T-helper 2 cell treated with Interferon-gamma antibody and Interleukin-4, amounts not matched to agents 100 ng/mL and 5 ng/mL, for 36 hours (primary cell): Measurements from ENCODE around the gene CDH4. TPM values are rescaled to one million over a fixed set of nuclear protein-coding genes. Genes with fewer than 3 reads are reported as not detected.

Experiments
- intact Hi-C: fragments of 100-400 bp; cut with micrococcal nuclease; formaldehyde crosslinking; loops from one replicate; pipeline ENCODE4 v1.15.1; 2023
- total RNA-seq: library from RNA; stranded (reverse); gene quantifications from 2 replicates; pipeline ENCODE4 v1.2.3, GENCODE V29; 2022

CDH4 gene
- total RNA-seq, 1 donor from 2014 or later = not detected

GRCh38 chr20:61325718-61326117 is 73.7 kb downstream of the CDH4 start:
- intact Hi-C loops = no loop called here

- intact Hi-C loops = no loop called here
These were observed 77.0 kb downstream of the CDH4 start for GRCh38 chr20:61328911-61329558.

GRCh38 chr20:61330441-61330840 is 78.4 kb downstream of the CDH4 start:
- intact Hi-C loops = no loop called here

GRCh38 chr20:61331543-61331942 is 79.5 kb downstream of the CDH4 start:
- intact Hi-C loops = no loop called here

GRCh38 chr20:61332016-61332975 is 80.2 kb downstream of the CDH4 start:
- intact Hi-C loops = no loop called here

GRCh38 chr20:61333484-61334108 is 81.5 kb downstream of the CDH4 start:
- intact Hi-C loops = no loop called here

- intact Hi-C loops = no loop called here
These were observed 88.1 kb downstream of the CDH4 start for GRCh38 chr20:61340157-61340556.

GRCh38 chr20:61341605-61342004 is 89.5 kb downstream of the CDH4 start:
- intact Hi-C loops = no loop called here

GRCh38 chr20:61343934-61344333 is 91.9 kb downstream of the CDH4 start:
- intact Hi-C loops = no loop called here

- intact Hi-C loops = no loop called here
These were observed 93.6 kb downstream of the CDH4 start for GRCh38 chr20:61345656-61346055.

- intact Hi-C loops = no loop called here
These were observed 94.9 kb downstream of the CDH4 start for GRCh38 chr20:61346996-61347395.

GRCh38 chr20:61347443-61347842 is 95.4 kb downstream of the CDH4 start:
- intact Hi-C loops = no loop called here

- intact Hi-C loops = no loop called here
These were observed 97.5 kb downstream of the CDH4 start for GRCh38 chr20:61349447-61350165.

- intact Hi-C loops = no loop called here
These were observed 98.6 kb downstream of the CDH4 start for GRCh38 chr20:61350500-61351250.

GRCh38 chr20:61352346-61353260 is 100.5 kb downstream of the CDH4 start:
- intact Hi-C loops = no loop called here

GRCh38 chr20:61353261-61354000 is 101.4 kb downstream of the CDH4 start:
- intact Hi-C loops = no loop called here

- intact Hi-C loops = no loop called here
These were observed 101.9 kb downstream of the CDH4 start for GRCh38 chr20:61354001-61354390.

- intact Hi-C loops = no loop called here
These were observed 102.4 kb downstream of the CDH4 start for GRCh38 chr20:61354501-61354900.

- intact Hi-C loops = no loop called here
These were observed 102.9 kb downstream of the CDH4 start for GRCh38 chr20:61354901-61355495.
